ENCODE results near the gene ROR2.

DNA sequence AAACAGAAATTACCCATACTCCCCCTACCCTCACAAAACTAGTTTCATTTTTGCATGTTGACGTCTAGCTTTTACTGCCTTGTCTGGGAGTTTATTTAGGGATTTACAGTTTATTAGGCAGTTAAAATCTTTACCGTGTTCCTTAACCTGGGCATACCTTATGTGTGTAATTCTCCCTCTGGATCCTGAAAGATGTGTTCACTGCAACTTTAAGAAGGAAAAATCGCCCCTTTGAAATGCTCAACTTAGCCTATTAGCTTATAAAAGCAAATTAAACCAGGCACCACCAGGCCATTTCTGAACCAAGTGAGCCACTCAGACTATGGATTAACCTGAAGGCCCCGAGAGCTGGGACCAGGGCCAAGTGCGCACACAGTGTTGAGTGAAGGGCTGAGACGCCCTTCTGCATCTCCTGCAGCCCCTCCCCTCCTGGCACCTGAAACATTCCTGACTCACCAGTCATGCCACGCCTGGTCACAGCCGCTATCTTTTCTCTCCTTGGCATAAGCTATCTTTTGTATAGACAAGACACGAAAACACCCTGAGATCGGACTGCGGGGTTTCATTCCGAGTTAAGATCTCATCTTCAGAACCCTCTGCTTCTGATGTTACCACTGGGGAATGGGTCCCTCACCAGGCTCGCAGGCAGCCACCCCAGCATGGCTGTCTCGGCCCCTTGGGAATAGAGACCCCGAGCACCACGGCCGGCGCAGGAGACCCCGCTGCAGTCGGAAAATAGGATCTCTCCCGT is 111.9 kb downstream of the ROR2 start:
- TF ChIP-seq POLR2A (IDR thresholded peaks at IDR 0.05), result no peak
- TF ChIP-seq, protein P1, sequence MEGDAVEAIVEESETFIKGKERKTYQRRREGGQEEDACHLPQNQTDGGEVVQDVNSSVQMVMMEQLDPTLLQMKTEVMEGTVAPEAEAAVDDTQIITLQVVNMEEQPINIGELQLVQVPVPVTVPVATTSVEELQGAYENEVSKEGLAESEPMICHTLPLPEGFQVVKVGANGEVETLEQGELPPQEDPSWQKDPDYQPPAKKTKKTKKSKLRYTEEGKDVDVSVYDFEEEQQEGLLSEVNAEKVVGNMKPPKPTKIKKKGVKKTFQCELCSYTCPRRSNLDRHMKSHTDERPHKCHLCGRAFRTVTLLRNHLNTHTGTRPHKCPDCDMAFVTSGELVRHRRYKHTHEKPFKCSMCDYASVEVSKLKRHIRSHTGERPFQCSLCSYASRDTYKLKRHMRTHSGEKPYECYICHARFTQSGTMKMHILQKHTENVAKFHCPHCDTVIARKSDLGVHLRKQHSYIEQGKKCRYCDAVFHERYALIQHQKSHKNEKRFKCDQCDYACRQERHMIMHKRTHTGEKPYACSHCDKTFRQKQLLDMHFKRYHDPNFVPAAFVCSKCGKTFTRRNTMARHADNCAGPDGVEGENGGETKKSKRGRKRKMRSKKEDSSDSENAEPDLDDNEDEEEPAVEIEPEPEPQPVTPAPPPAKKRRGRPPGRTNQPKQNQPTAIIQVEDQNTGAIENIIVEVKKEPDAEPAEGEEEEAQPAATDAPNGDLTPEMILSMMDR (IDR thresholded peaks at IDR 0.05 in 8 of 11, conservative IDR thresholded peaks at IDR 0.05 in 3 of 11), result no peak
- no peak for TF ChIP-seq POLR2AphosphoS5 (IDR thresholded peaks at IDR 0.05)
